Measurements from ENCODE around the gene NDUFAF5.

- TF ChIP-seq ZFP3 (CRISPR knock-in tag; IDR thresholded peaks at IDR 0.05) (no peak), POU6F1 (CRISPR knock-in tag; IDR thresholded peaks at IDR 0.05; ENCODE audit: borderline replicate concordance, low read depth) (no peak), RARB (CRISPR knock-in tag; IDR thresholded peaks at IDR 0.05) (no peak), CSDC2 (CRISPR knock-in tag; IDR thresholded peaks at IDR 0.05) (no peak), ZC3H10 (CRISPR knock-in tag; IDR thresholded peaks at IDR 0.05) (no peak), ZFP30 (CRISPR knock-in tag; IDR thresholded peaks at IDR 0.05) (no peak), PATZ1 (CRISPR knock-in tag; IDR thresholded peaks at IDR 0.05; ENCODE audit: borderline replicate concordance) (no peak), SNAI2 (CRISPR knock-in tag; IDR thresholded peaks at IDR 0.05) (no peak), ISL1 (CRISPR knock-in tag; IDR thresholded peaks at IDR 0.05) (no peak), ZNF70 (CRISPR knock-in tag; IDR thresholded peaks at IDR 0.05) (no peak), CREB5 (CRISPR knock-in tag; IDR thresholded peaks at IDR 0.05; ENCODE audit: low read depth) (no peak), GLIS3 (CRISPR knock-in tag; IDR thresholded peaks at IDR 0.05) (no peak)
Measured at GRCh38 chr20:13749811-13750210, 35.0 kb upstream of the NDUFAF5 start.
